Measurements from ENCODE around the gene CDH23.
A peak's percentile ranks its signal among the peaks of the same experiment; 100 is the strongest.

Gene CDH23

DNA sequence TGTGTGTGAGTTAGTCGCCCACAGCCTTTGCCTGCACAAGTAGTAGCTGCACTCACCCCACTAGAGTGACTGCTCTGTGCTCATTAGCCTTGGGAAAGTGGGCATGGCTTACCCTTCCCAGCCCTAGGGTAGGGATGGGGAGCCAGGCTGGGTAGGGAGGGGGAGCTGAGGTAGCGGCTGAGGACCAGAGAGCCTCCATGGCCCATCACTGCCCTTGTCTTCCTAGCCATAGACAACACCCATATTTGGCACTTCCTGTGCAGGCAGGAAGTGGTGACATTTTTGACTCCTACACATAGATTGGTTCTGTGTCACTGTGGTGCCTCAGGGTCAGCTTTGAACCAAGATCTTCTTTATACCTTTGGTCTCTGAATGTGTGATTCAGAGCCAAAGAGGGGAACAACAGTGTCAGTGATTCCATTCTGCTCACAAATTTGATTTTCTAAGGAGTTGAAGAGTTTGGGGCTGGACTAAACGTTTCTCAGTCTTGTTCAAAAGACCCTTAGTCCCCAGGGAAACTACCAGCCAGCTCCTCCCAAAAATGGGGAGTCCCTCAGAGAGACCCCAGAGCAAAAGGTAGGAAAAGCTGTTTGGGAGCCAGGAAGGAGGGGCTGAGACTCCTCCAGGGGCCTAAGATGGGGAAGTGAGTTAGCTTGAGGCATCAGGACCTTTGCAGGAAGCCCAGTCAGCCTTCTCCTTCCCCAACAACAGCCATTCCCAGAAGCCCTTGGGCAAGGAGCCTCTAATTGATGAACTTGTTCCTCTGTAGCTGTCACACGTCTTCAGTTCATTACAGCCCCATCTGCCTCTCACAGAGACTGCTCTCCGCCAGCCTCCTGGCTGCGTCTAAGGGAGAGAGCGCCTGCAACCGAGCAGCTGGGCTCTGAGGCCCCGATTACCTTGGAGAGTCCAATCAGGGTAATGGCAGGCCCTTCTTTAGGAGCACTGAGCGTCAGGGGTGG lies 135.0 kb downstream of the CDH23 start:
- no peaks in the 10 kb centered on the region for H3K9me3 Mint-ChIP-seq
- H3K4me1 Mint-ChIP-seq (ENCODE audit: low read depth): peaks cover 30% of the 10 kb centered on the region
- H3K36me3 Mint-ChIP-seq (ENCODE audit: low read depth): no peaks in the 10 kb centered on the region
- intact Hi-C loops (cut with micrococcal nuclease): no loop called here
- no peak overlapping the region for H3K4me3 Mint-ChIP-seq
- H3K27ac Mint-ChIP-seq: peak overlapping the region; percentile 31
- peaks cover 2% of the 10 kb centered on the region for H3K27me3 Mint-ChIP-seq

DNA sequence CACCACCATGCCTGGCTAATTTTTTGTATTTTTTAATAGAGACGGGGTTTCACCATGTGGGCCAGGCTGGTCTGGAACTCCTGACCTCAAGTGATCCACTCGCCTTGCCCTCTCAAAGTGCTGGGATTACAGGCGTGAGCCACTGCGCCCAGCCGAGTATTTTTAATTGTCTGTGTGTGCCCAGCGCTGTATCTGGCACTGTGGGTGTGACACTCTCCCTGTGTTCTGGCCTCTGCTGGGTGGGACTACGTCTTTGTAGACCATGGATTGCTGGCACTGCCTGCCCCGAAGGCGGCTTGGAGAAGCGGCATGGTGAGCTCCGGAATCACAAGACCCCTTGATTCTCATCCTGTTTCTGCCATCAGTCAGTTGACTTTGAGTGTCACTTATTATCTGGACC lies 136.2 kb downstream of the CDH23 start:
- H3K27ac Mint-ChIP-seq: no peak overlapping the region
- H3K9me3 Mint-ChIP-seq: no peaks in the 10 kb centered on the region
- intact Hi-C loops (cut with micrococcal nuclease): no loop called here
- no peak overlapping the region for H3K4me3 Mint-ChIP-seq
- H3K4me1 Mint-ChIP-seq (ENCODE audit: low read depth): peaks cover 30% of the 10 kb centered on the region
- H3K27me3 Mint-ChIP-seq: peaks cover 4% of the 10 kb centered on the region
- no peaks in the 10 kb centered on the region for H3K36me3 Mint-ChIP-seq (ENCODE audit: low read depth)

DNA sequence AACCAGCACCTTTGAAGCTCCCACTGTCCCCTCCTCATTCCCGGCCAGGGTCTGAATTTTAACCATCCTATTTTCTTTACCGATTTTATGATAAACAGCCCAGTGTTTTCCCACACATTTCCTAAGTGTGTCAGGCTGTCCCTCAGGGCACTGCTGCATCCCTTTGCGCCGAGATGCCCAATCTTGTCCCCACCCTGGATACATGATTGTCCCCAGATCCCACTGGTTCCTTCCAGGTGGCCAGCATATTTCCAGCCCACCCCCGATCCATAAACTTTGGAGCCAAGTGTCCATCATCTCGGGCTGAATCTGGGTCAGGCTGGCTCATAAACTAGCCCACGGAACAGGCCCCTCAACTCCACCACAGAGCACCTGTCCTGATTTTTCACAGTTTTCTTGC lies 137.2 kb downstream of the CDH23 start:
- Mint-ChIP-seq H3K27me3 (peaks cover 4% of the 10 kb centered on the region), H3K27ac (peak overlapping the region; percentile 49), H3K4me1 (ENCODE audit: low read depth) (peaks cover 30% of the 10 kb centered on the region), H3K36me3 (ENCODE audit: low read depth) (no peaks in the 10 kb centered on the region), H3K4me3 (no peak overlapping the region), H3K9me3 (no peaks in the 10 kb centered on the region)
- intact Hi-C loops (cut with micrococcal nuclease): no loop called here

DNA sequence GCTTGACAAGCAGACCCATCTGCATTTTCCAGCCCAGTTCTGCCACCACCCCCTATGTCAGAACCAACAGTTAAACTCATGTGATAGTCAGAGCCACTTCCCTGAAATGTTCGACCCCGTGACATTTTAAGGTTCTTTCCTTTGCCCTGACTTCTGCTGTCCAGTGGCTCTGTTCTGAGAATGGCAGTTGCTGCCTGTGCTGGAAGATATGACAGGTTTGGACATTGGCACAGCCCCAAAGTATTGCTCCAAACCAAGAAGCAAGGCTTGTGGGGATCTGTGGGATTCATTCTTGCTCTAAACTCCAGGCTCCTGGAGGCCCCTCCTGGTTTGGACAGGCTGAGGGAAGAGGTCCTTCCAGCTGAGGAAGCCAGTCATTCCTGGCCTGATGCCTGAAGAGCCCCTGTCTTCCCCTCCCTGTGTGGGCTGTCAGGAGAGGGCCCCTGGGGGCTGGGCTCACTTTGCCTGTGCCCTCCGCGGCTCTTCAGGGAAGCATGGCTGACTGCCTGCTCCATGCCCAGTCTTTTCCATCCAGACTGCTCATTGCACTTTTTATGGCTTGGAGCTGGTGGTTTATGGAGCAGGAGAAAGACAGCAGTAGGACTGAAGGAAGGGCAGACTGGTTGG lies 138.0 kb downstream of the CDH23 start:
- Mint-ChIP-seq H3K36me3 (ENCODE audit: low read depth) (no peaks in the 10 kb centered on the region), H3K27me3 (peaks cover 9% of the 10 kb centered on the region), H3K9me3 (no peaks in the 10 kb centered on the region), H3K4me1 (ENCODE audit: low read depth) (peaks cover 30% of the 10 kb centered on the region), H3K4me3 (no peak overlapping the region), H3K27ac (peak overlapping the region; percentile 49)
- intact Hi-C loops (cut with micrococcal nuclease): no loop called here

DNA sequence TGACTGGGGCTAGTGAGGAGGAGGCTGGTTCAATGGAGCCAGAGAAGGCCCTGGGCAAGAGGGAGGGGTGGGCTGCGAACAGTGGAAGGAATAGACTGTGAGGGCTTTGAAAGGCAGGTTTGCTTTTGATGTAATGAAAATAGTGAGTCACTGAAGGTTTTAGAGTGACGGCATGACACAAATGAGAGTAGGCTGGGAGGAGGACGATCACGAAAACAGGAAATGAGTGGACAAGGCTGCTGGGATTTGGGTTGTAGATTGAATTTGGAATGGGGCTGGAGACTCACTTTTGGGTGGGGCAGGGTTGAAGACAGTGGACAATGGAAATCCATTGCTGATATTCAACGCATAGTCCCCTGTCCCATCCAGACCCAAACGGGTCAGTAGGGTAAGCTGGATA lies 139.6 kb downstream of the CDH23 start:
- intact Hi-C loops (cut with micrococcal nuclease): no loop called here
- Mint-ChIP-seq H3K27ac (peak overlapping the region; percentile 0), H3K27me3 (peaks cover 17% of the 10 kb centered on the region), H3K4me1 (ENCODE audit: low read depth) (peaks cover 30% of the 10 kb centered on the region), H3K4me3 (no peak overlapping the region), H3K9me3 (no peaks in the 10 kb centered on the region), H3K36me3 (ENCODE audit: low read depth) (no peaks in the 10 kb centered on the region)

DNA sequence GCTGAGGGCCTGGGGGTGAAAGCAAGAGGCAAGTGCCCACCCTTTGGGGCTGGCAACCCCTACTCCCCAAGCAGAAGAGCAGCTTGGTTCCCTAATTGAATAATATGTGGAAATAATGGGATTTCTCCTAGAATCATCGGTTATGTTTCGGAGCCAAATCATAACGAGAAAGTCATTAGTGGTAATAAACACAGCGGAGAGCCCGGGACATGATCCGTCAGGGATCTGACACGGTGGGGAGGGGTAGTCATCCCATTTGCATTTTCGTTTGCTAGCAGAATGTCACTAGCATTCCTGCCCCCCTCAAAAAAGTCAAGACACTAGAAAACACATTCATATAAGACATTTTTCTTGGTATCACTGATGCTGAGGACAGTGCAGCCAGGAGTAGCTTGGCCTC lies 140.4 kb downstream of the CDH23 start:
- no peaks in the 10 kb centered on the region for H3K9me3 Mint-ChIP-seq
- H3K27me3 Mint-ChIP-seq: peaks cover 17% of the 10 kb centered on the region
- no peak overlapping the region for H3K27ac Mint-ChIP-seq
- H3K4me1 Mint-ChIP-seq (ENCODE audit: low read depth): peaks cover 22% of the 10 kb centered on the region
- H3K4me3 Mint-ChIP-seq: no peak overlapping the region
- H3K36me3 Mint-ChIP-seq (ENCODE audit: low read depth): no peaks in the 10 kb centered on the region
- intact Hi-C loops (cut with micrococcal nuclease): no loop called here

DNA sequence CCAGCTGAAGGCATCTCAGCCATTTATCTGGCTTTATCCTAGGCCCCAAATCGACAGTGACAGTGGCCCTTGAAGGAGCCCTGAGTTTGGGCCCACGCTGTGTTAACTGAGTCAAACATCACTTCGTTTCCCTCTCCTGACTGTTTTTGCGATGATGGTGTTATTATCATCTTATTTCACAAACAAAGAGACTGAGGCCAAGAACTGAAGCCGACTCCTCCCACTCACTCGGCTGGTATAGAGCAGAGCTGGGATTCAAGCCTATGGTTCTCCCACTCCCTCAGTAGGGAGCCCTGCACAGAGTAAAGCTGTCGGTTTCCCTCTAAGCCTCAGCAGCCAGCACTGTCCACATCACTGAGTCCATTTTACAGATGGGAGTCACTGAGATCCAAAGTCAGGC lies 141.0 kb downstream of the CDH23 start:
- Mint-ChIP-seq H3K4me1 (ENCODE audit: low read depth) (peaks cover 20% of the 10 kb centered on the region), H3K9me3 (no peaks in the 10 kb centered on the region), H3K36me3 (ENCODE audit: low read depth) (no peaks in the 10 kb centered on the region), H3K27ac (no peak overlapping the region), H3K4me3 (no peak overlapping the region), H3K27me3 (peaks cover 17% of the 10 kb centered on the region)
- intact Hi-C loops (cut with micrococcal nuclease): no loop called here

DNA sequence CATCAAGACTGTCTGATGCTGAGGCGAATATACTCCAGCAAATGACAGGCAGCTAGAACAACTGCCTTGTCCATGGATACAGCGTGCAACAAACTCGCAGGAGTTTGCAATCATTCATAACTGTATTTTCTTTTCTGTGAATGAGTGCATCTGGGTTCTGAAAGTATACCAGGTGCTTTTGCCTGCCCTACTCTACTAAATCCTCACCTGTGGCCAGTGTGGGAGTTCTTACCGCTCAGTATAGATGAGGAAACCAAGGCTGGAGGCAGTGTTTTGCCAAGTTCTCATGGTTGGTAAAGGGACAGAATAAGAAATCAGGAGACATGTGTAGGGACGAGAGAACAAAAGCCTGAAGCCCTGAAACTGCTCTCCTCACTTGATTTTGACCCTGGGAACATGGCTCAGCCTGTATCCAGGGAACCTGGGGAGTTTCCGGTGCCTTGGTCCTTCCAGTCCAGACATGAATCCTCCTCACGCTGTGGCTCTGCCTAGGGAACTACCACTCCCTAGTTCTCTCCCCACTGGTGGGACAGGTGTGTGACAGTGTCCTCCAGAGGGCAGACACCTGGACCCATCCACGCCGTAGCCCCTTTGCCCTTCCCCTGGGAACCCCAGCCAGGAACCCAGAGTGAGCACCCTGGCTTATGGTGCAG lies 142.0 kb downstream of the CDH23 start:
- Mint-ChIP-seq H3K27me3 (peaks cover 17% of the 10 kb centered on the region), H3K27ac (no peak overlapping the region), H3K4me1 (ENCODE audit: low read depth) (peaks cover 28% of the 10 kb centered on the region), H3K4me3 (no peak overlapping the region), H3K9me3 (no peaks in the 10 kb centered on the region), H3K36me3 (ENCODE audit: low read depth) (no peaks in the 10 kb centered on the region)
- intact Hi-C loops (cut with micrococcal nuclease): no loop called here

DNA sequence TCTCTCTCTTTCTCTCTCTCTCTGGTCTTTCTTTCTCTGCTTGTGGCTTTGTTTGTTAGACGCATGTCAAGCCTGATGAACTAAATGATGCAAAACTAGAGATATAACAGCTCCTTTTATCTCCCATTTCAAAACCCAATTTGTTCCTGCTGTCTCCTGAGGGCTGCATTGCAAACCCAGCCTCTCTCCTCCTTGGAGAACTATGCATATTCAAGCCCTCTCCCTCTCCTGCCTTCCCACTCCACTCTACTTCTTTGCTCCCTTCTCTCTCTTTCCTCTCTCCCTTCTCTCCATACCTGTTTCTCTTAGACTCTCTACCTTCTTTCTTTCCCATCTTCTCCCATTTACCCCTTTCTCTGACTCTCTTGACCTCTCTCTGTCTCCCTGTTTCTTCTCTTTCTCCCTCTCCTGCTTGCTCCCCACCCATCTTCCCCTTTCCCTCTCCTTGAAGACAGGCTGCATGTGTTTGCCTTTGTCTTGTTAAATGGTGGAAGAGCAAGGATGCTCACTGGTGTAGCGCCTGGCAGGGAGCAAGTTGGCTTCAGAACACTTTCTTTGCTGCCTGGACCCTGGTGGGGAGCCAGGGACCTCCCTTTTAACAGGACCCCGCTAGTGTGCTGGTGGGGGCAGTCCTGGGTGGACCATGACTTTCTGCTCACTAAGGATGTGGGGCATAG lies 142.9 kb downstream of the CDH23 start:
- H3K27ac Mint-ChIP-seq: no peak overlapping the region
- peaks cover 24% of the 10 kb centered on the region for H3K4me1 Mint-ChIP-seq (ENCODE audit: low read depth)
- no peak overlapping the region for H3K4me3 Mint-ChIP-seq
- no peaks in the 10 kb centered on the region for H3K9me3 Mint-ChIP-seq
- peaks cover 17% of the 10 kb centered on the region for H3K27me3 Mint-ChIP-seq
- intact Hi-C loops (cut with micrococcal nuclease): no loop called here
- H3K36me3 Mint-ChIP-seq (ENCODE audit: low read depth): no peaks in the 10 kb centered on the region

DNA sequence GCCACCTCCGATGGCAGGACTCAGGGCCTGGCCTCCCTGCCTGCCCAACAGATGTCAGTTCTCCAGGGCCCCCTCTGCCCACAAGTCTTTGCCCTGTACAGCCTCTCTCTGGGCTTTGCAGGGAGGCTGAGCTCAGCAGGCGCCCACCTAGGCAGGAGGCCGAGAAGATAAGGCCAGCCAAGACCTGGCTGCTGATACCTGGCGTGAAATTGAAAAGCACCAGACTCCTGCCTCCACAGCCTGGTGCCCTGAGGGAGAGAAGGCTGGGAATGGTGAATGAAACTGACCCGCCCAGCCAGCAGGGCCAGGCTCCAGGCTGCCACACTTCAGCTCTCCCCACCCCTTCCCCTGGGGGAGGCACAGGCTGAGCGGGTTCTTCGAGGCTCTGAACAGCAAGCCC lies 145.8 kb downstream of the CDH23 start:
- Mint-ChIP-seq H3K4me1 (ENCODE audit: low read depth) (peaks cover 14% of the 10 kb centered on the region), H3K36me3 (ENCODE audit: low read depth) (no peaks in the 10 kb centered on the region), H3K9me3 (no peaks in the 10 kb centered on the region), H3K27me3 (peaks cover 15% of the 10 kb centered on the region), H3K27ac (no peak overlapping the region), H3K4me3 (no peak overlapping the region)
- intact Hi-C loops (cut with micrococcal nuclease): no loop called here

DNA sequence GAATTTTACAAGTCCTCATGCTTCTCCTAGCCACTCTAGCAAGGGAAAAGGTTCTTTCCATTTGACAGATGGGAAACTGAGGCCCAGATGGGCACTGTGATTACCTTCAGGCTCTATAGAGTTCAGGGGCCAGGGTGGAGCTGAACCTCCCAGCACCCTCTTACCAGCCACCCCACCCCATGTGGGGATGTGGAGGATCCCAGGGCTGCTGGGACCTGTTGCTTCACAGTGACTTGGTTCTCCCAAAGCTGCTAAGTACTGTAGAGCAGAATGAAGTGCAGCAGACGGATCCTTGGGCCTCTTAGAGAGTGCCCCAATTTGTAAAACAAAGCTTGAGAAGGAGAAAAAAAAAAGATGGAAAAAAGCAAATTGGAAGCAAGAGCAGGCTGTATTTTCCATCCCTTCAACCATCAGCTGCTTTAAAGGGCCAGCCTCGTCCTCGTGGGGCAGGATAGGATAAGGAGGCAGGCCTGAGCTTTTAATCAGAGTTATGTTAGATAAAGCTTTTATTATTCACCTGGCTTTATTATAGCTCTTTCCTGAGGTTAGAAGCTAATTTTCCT lies 147.0 kb downstream of the CDH23 start:
- H3K4me1 Mint-ChIP-seq (ENCODE audit: low read depth): peaks cover 14% of the 10 kb centered on the region
- H3K27me3 Mint-ChIP-seq: peaks cover 15% of the 10 kb centered on the region
- no peaks in the 10 kb centered on the region for H3K9me3 Mint-ChIP-seq
- H3K4me3 Mint-ChIP-seq: no peak overlapping the region
- peak overlapping the region; percentile 65 for H3K27ac Mint-ChIP-seq
- intact Hi-C loops (cut with micrococcal nuclease): no loop called here
- no peaks in the 10 kb centered on the region for H3K36me3 Mint-ChIP-seq (ENCODE audit: low read depth)

DNA sequence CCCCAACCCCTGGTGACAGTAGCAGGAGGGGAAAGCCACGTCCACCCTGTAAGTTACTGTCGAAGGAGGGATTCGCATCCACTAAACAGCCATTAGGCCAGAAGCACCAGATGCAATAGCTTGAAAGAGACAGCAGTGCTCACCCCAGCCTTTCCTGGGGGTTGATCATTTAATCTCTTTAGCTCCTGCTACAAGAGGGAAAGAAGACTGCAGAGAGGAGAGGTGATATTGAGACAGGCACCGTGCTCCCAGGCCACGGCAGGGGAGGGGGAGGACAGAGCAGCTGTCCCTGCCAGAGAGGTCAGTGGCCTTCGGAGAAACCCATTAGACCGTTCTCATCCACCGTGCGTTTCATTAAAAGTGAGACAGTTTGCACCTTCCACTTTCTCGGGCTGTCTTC lies 148.3 kb downstream of the CDH23 start:
- Mint-ChIP-seq H3K9me3 (no peaks in the 10 kb centered on the region), H3K27ac (no peak overlapping the region), H3K36me3 (ENCODE audit: low read depth) (no peaks in the 10 kb centered on the region), H3K4me3 (no peak overlapping the region), H3K4me1 (ENCODE audit: low read depth) (peaks cover 14% of the 10 kb centered on the region), H3K27me3 (peaks cover 8% of the 10 kb centered on the region)
- intact Hi-C loops (cut with micrococcal nuclease): no loop called here

DNA sequence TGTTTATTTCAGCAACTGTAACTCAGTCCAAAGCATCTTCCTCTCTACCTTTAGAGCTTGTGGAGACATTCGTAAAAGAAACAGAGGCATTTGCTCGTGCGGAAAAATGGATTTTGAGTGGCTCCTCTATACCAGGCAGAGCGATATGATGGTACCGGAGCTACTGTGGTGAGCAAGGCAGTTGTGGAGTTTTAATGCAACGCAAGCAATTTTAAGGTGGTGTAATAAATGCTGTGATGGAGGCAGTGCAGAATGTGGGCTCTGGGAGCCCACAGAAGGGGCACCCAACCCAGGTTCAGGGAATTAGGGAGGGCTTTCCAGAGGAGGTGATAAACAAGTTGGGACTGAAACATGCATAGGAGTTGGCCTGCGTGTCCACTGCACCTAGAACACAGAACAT lies 149.5 kb downstream of the CDH23 start:
- Mint-ChIP-seq H3K9me3 (no peaks in the 10 kb centered on the region), H3K4me1 (ENCODE audit: low read depth) (peaks cover 14% of the 10 kb centered on the region), H3K27ac (no peak overlapping the region), H3K36me3 (ENCODE audit: low read depth) (no peaks in the 10 kb centered on the region), H3K4me3 (no peak overlapping the region), H3K27me3 (peaks cover 2% of the 10 kb centered on the region)
- intact Hi-C loops (cut with micrococcal nuclease): no loop called here

Measured in dendritic cell treated with granulocyte-macrophage colony-stimulating factor and Interleukin-4, amounts not matched to agents 40 ng/mL and 50 ng/mL, for 4 days (primary cell).